SK-N-SH treated with all-trans-retinoic acid at 6 μM for 48 hours (cell line): ENCODE data around the gene PDF.

Experiments
- ATAC-seq: fragments of 200-7000 bp; cut with Tn5 transposase; 3 replicates; pipeline ENCODE4 v1.9.1; 2020; ENCODE audit warnings: mild to moderate bottlenecking, moderate library complexity
- ARNTL ChIP-seq: fragments of 450-650 bp; formaldehyde crosslinking; IDR thresholded peaks from 2 replicates; pipeline ENCODE4 v1.5.0; 2020; ENCODE audit warnings: low read depth, mild to moderate bottlenecking, moderate library complexity, borderline replicate concordance
- CREB5 ChIP-seq: fragments of 250-450 bp; sonication (Bioruptor Pico); IDR thresholded peaks from 2 replicates; pipeline ENCODE4 v1.5.1; 2020; ENCODE audit warnings: low read depth, mild to moderate bottlenecking, moderate library complexity
- CSDC2 ChIP-seq: fragments of 250-450 bp; sonication (Bioruptor Pico); IDR thresholded peaks from 2 replicates; pipeline ENCODE4 v1.5.0; 2020; ENCODE audit warnings: mild to moderate bottlenecking, moderate library complexity
- ESRRG ChIP-seq: fragments of 250-450 bp; sonication (Bioruptor Pico); IDR thresholded peaks from 2 replicates; pipeline ENCODE4 v1.6.1; 2021; ENCODE audit warnings: mild to moderate bottlenecking
- GLIS3 ChIP-seq: fragments of 250-450 bp; sonication (Bioruptor Pico); IDR thresholded peaks from 2 replicates; pipeline ENCODE4 v1.5.0; 2020; ENCODE audit warnings: mild to moderate bottlenecking, moderate library complexity
- ISL1 ChIP-seq: fragments of 250-450 bp; sonication (Bioruptor Pico); IDR thresholded peaks from 2 replicates; pipeline ENCODE4 v2.1.2; 2022; ENCODE audit warnings: mild to moderate bottlenecking, moderate library complexity
- OSR1 ChIP-seq: fragments of 250-450 bp; sonication (Bioruptor Pico); IDR thresholded peaks from 2 replicates; pipeline ENCODE4 v1.8.0; 2022; ENCODE audit warnings: moderate library complexity, mild to moderate bottlenecking, inconsistent platforms
- POU6F1 ChIP-seq: fragments of 250-450 bp; sonication (Bioruptor Pico); IDR thresholded peaks from 2 replicates; pipeline ENCODE4 v1.8.0; 2021; ENCODE audit warnings: low read depth, mild to moderate bottlenecking, moderate library complexity, borderline replicate concordance
- PPARA ChIP-seq: fragments of 250-450 bp; sonication (Bioruptor Pico); IDR thresholded peaks from 2 replicates; pipeline ENCODE4 v1.5.0; 2020; ENCODE audit warnings: mild to moderate bottlenecking, borderline replicate concordance
- RARB ChIP-seq: fragments of 250-450 bp; sonication (Bioruptor Pico); IDR thresholded peaks from 2 replicates; pipeline ENCODE4 v1.8.0; 2021; ENCODE audit warnings: mild to moderate bottlenecking, moderate library complexity
- TOX ChIP-seq: fragments of 250-450 bp; sonication (Bioruptor Pico); IDR thresholded peaks from 2 replicates; pipeline ENCODE4 v1.8.0; 2021; ENCODE audit warnings: mild to moderate bottlenecking, moderate library complexity, borderline replicate concordance
- ZC3H10 ChIP-seq: fragments of 250-450 bp; sonication (Bioruptor Pico); IDR thresholded peaks from 2 replicates; pipeline ENCODE4 v1.5.1; 2021; ENCODE audit warnings: mild to moderate bottlenecking, moderate library complexity
- ZFP3 ChIP-seq: fragments of 250-450 bp; sonication (Bioruptor Pico); IDR thresholded peaks from 2 replicates; pipeline ENCODE4 v1.5.0; 2020; ENCODE audit warnings: mild to moderate bottlenecking, moderate library complexity
- ZFP30 ChIP-seq: fragments of 450-650 bp; formaldehyde crosslinking; IDR thresholded peaks from 2 replicates; pipeline ENCODE4 v1.5.0; 2022; ENCODE audit warnings: mild to moderate bottlenecking, moderate library complexity
- ZNF565 ChIP-seq: fragments of 450-650 bp; formaldehyde crosslinking; conservative IDR thresholded peaks from 2 replicates; pipeline ENCODE4 v1.5.0; 2020; ENCODE audit warnings: low read depth, mild to moderate bottlenecking, moderate library complexity
- ZNF8 ChIP-seq: fragments of 450-650 bp; formaldehyde crosslinking; IDR thresholded peaks from 2 replicates; pipeline ENCODE4 v1.5.0; 2020; ENCODE audit warnings: mild to moderate bottlenecking, moderate library complexity
- TF ChIP-seq, protein P1 (sequence below): fragments of 250-450 bp; sonication (Bioruptor Pico); IDR thresholded peaks from 2 replicates; pipeline ENCODE4 v1.8.0; 2020; ENCODE audit warnings: mild to moderate bottlenecking, moderate library complexity, borderline replicate concordance
- TF ChIP-seq, protein P2 (sequence below): fragments of 250-450 bp; sonication (Bioruptor Pico); IDR thresholded peaks from 2 replicates; pipeline ENCODE4 v1.5.1; 2021; ENCODE audit warnings: mild to moderate bottlenecking, moderate library complexity

PDF gene

GRCh38 chr16:69306031-69306430, 24.4 kb downstream of the PDF start:
- ATAC-seq, result no peak; the same call in 2 of the 3 replicates
- TF ChIP-seq ARNTL (CRISPR knock-in tag) (no peak), ESRRG (CRISPR knock-in tag) (no peak), ZNF8 (CRISPR knock-in tag) (no peak), OSR1 (CRISPR knock-in tag) (no peak)

- TF ChIP-seq, protein P1, sequence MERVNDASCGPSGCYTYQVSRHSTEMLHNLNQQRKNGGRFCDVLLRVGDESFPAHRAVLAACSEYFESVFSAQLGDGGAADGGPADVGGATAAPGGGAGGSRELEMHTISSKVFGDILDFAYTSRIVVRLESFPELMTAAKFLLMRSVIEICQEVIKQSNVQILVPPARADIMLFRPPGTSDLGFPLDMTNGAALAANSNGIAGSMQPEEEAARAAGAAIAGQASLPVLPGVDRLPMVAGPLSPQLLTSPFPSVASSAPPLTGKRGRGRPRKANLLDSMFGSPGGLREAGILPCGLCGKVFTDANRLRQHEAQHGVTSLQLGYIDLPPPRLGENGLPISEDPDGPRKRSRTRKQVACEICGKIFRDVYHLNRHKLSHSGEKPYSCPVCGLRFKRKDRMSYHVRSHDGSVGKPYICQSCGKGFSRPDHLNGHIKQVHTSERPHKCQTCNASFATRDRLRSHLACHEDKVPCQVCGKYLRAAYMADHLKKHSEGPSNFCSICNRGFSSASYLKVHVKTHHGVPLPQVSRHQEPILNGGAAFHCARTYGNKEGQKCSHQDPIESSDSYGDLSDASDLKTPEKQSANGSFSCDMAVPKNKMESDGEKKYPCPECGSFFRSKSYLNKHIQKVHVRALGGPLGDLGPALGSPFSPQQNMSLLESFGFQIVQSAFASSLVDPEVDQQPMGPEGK (CRISPR knock-in tag), result no peak
- TF ChIP-seq ZC3H10 (CRISPR knock-in tag) (no peak), ZNF565 (no peak), ARNTL (CRISPR knock-in tag) (no peak), ZFP3 (CRISPR knock-in tag) (no peak), OSR1 (CRISPR knock-in tag) (no peak)
- TF ChIP-seq, all 23 proteins: peak for 0
- ATAC-seq, result no peak
Measured at GRCh38 chr16:69302301-69302700, 28.1 kb downstream of the PDF start.

- TF ChIP-seq ZFP3 (CRISPR knock-in tag), result no peak
- TF ChIP-seq RARB (CRISPR knock-in tag), result no peak
- TF ChIP-seq ZFP30, result no peak
- TF ChIP-seq CSDC2, result no peak
- ATAC-seq, result no peak
Measured at GRCh38 chr16:69301861-69302260, 28.5 kb downstream of the PDF start.

DNA sequence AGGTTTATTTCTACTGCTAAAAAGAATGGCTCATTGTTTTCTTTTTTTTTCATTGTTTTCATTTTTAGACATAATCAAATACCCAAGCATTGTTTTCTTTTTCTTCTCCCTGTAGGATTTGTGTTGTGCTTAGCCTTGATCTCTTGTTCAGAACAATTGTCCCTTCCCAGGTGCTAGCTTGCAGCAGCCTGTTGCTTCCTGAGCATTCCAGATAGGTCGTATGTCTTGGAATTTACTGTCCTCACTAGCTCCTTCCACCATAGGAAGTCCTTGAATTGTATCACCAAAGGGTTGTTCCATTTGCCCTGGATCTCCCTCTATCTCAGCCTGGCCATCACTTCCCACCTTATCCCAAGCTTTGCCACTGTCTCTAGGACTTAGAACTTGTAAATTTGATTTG, 29.2 kb downstream of the PDF start:
- ATAC-seq, result no peak

More for the DNA sequence above, 29.2 kb downstream of the PDF start:
- TF ChIP-seq POU6F1 (CRISPR knock-in tag) (no peak), ISL1 (CRISPR knock-in tag) (no peak), ZFP30 (no peak), CSDC2 (no peak), GLIS3 (CRISPR knock-in tag) (no peak), PPARA (CRISPR knock-in tag) (no peak), TOX (CRISPR knock-in tag) (no peak), ZNF8 (CRISPR knock-in tag) (no peak), OSR1 (CRISPR knock-in tag) (no peak), CREB5 (CRISPR knock-in tag) (no peak), ARNTL (CRISPR knock-in tag) (no peak), RARB (CRISPR knock-in tag) (no peak), ZFP3 (CRISPR knock-in tag) (no peak)
- TF ChIP-seq, protein P2, sequence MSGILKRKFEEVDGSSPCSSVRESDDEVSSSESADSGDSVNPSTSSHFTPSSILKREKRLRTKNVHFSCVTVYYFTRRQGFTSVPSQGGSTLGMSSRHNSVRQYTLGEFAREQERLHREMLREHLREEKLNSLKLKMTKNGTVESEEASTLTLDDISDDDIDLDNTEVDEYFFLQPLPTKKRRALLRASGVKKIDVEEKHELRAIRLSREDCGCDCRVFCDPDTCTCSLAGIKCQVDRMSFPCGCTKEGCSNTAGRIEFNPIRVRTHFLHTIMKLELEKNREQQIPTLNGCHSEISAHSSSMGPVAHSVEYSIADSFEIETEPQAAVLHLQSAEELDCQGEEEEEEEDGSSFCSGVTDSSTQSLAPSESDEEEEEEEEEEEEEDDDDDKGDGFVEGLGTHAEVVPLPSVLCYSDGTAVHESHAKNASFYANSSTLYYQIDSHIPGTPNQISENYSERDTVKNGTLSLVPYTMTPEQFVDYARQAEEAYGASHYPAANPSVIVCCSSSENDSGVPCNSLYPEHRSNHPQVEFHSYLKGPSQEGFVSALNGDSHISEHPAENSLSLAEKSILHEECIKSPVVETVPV (CRISPR knock-in tag), result no peak
- TF ChIP-seq, protein P1 (CRISPR knock-in tag), result no peak
